ENCODE data around the gene RAB19. TPM values are rescaled to one million over a fixed set of nuclear protein-coding genes. Genes with fewer than 3 reads are reported as not detected.

RAB19 gene
- polyA plus RNA-seq, 1 donor from 2014 or later: not detected

DNA sequence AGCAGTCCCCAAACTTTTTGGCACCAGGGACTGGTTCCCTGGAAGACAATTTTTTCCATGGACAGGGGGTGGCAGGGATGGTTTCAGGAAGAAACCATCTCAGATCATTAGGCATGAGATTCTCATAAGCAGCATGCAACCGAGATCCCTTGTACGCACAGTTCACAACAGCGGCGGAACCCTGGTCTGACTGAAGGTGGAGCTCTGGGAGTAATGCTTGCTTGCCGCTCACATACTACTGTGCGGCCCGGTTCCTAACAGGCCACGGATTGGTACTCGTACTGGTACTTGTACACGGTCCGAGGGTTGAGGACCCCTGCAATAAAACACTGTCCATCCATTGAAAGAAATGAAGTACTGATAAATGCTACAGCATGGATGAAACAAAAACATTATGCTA, 42.6 kb downstream of the RAB19 start:
- Histone ChIP-seq H3K27me3 (ENCODE audit: insufficient read depth, low read depth, low read length) (no peaks in the 10 kb centered on the region), H3K79me2 (replicated peaks; ENCODE audit: insufficient read depth, low read length) (no peaks in the 10 kb centered on the region), H3K4me3 (ENCODE audit: low read length) (no peak overlapping the region), H3K36me3 (ENCODE audit: insufficient read depth, low read length) (no peaks in the 10 kb centered on the region), H3K9me3 (ENCODE audit: low read length) (no peaks in the 10 kb centered on the region), H3K9ac (ENCODE audit: low read length) (no peak overlapping the region), H4K20me1 (ENCODE audit: insufficient read depth) (no peaks in the 10 kb centered on the region), H3K27ac (ENCODE audit: low read length) (no peak overlapping the region), H3K9me2 (ENCODE audit: insufficient read depth, low read length) (no peaks in the 10 kb centered on the region), H3K4me2 (ENCODE audit: low read length) (no peak overlapping the region), H3F3A (ENCODE audit: insufficient read depth, low read length, poor library complexity, severe bottlenecking) (no peaks in the 10 kb centered on the region), H2AFZ (ENCODE audit: low read depth, low read length) (no peak overlapping the region)
- TF ChIP-seq TAF1 (IDR thresholded peaks at IDR 0.05; ENCODE audit: low read depth) (no peak), MXI1 (conservative IDR thresholded peaks at IDR 0.05; ENCODE audit: poor library complexity, severe bottlenecking) (no peak), EZH2 (IDR thresholded peaks at IDR 0.05; ENCODE audit: borderline replicate concordance, insufficient read depth, low read length, poor library complexity, severe bottlenecking) (no peak), EP300 (conservative IDR thresholded peaks at IDR 0.05; ENCODE audit: poor library complexity, severe bottlenecking) (no peak), SMC3 (conservative IDR thresholded peaks at IDR 0.05; ENCODE audit: poor library complexity) (no peak), POLR2AphosphoS5 (IDR thresholded peaks at IDR 0.05) (no peak), RAD21 (conservative IDR thresholded peaks at IDR 0.05) (no peak)
- TF ChIP-seq, protein P1, sequence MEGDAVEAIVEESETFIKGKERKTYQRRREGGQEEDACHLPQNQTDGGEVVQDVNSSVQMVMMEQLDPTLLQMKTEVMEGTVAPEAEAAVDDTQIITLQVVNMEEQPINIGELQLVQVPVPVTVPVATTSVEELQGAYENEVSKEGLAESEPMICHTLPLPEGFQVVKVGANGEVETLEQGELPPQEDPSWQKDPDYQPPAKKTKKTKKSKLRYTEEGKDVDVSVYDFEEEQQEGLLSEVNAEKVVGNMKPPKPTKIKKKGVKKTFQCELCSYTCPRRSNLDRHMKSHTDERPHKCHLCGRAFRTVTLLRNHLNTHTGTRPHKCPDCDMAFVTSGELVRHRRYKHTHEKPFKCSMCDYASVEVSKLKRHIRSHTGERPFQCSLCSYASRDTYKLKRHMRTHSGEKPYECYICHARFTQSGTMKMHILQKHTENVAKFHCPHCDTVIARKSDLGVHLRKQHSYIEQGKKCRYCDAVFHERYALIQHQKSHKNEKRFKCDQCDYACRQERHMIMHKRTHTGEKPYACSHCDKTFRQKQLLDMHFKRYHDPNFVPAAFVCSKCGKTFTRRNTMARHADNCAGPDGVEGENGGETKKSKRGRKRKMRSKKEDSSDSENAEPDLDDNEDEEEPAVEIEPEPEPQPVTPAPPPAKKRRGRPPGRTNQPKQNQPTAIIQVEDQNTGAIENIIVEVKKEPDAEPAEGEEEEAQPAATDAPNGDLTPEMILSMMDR (IDR thresholded peaks at IDR 0.05; ENCODE audit: poor library complexity, severe bottlenecking): no peak
- TF ChIP-seq, protein P2, sequence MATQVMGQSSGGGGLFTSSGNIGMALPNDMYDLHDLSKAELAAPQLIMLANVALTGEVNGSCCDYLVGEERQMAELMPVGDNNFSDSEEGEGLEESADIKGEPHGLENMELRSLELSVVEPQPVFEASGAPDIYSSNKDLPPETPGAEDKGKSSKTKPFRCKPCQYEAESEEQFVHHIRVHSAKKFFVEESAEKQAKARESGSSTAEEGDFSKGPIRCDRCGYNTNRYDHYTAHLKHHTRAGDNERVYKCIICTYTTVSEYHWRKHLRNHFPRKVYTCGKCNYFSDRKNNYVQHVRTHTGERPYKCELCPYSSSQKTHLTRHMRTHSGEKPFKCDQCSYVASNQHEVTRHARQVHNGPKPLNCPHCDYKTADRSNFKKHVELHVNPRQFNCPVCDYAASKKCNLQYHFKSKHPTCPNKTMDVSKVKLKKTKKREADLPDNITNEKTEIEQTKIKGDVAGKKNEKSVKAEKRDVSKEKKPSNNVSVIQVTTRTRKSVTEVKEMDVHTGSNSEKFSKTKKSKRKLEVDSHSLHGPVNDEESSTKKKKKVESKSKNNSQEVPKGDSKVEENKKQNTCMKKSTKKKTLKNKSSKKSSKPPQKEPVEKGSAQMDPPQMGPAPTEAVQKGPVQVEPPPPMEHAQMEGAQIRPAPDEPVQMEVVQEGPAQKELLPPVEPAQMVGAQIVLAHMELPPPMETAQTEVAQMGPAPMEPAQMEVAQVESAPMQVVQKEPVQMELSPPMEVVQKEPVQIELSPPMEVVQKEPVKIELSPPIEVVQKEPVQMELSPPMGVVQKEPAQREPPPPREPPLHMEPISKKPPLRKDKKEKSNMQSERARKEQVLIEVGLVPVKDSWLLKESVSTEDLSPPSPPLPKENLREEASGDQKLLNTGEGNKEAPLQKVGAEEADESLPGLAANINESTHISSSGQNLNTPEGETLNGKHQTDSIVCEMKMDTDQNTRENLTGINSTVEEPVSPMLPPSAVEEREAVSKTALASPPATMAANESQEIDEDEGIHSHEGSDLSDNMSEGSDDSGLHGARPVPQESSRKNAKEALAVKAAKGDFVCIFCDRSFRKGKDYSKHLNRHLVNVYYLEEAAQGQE (IDR thresholded peaks at IDR 0.05; ENCODE audit: borderline replicate concordance): no peak

DNA sequence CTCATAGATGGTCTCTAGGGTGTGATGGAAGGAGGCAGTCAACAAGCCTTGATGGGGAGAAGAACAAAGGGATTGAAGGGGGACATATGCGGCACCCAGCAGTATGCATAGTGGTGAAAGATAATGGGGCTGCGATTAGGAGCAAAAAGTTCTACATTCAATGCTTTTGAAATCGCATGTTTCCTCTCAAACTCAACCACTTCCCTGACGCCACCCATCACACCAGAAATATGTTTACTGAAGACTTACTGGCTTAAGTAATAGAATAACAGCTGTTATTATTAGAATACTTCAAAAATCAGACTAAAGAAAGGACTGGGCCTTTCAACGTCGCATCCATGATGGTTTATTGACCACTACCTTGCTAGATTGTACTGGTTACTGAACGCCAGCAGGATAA, 44.0 kb downstream of the RAB19 start:
- H2AFZ ChIP-seq (ENCODE audit: low read depth, low read length): no peak overlapping the region
- no peaks in the 10 kb centered on the region for H3K9me3 ChIP-seq (ENCODE audit: low read length)
- H3K4me3 ChIP-seq (ENCODE audit: low read length): no peak overlapping the region
- H3K36me3 ChIP-seq (ENCODE audit: insufficient read depth, low read length): no peaks in the 10 kb centered on the region
- no peaks in the 10 kb centered on the region for H3F3A ChIP-seq (ENCODE audit: insufficient read depth, low read length, poor library complexity, severe bottlenecking)
- H3K79me2 ChIP-seq (replicated peaks; ENCODE audit: insufficient read depth, low read length): no peaks in the 10 kb centered on the region
- H3K27me3 ChIP-seq (ENCODE audit: insufficient read depth, low read depth, low read length): no peaks in the 10 kb centered on the region
- TF ChIP-seq POLR2AphosphoS5 (IDR thresholded peaks at IDR 0.05): no peak
- no peak for TF ChIP-seq RAD21 (conservative IDR thresholded peaks at IDR 0.05)
- TF ChIP-seq EP300 (conservative IDR thresholded peaks at IDR 0.05; ENCODE audit: poor library complexity, severe bottlenecking): no peak
- TF ChIP-seq EZH2 (IDR thresholded peaks at IDR 0.05; ENCODE audit: borderline replicate concordance, insufficient read depth, low read length, poor library complexity, severe bottlenecking): no peak
- TF ChIP-seq TAF1 (IDR thresholded peaks at IDR 0.05; ENCODE audit: low read depth): no peak
- no peak for TF ChIP-seq SMC3 (conservative IDR thresholded peaks at IDR 0.05; ENCODE audit: poor library complexity)
- TF ChIP-seq, protein P2 (IDR thresholded peaks at IDR 0.05; ENCODE audit: borderline replicate concordance): no peak
- TF ChIP-seq MXI1 (conservative IDR thresholded peaks at IDR 0.05; ENCODE audit: poor library complexity, severe bottlenecking): no peak
- TF ChIP-seq, protein P1 (IDR thresholded peaks at IDR 0.05; ENCODE audit: poor library complexity, severe bottlenecking): no peak
- H3K9me2 ChIP-seq (ENCODE audit: insufficient read depth, low read length): no peaks in the 10 kb centered on the region
- no peaks in the 10 kb centered on the region for H4K20me1 ChIP-seq (ENCODE audit: insufficient read depth)
- H3K9ac ChIP-seq (ENCODE audit: low read length): no peak overlapping the region
- H3K4me2 ChIP-seq (ENCODE audit: low read length): no peak overlapping the region
- H3K27ac ChIP-seq (ENCODE audit: low read length): no peak overlapping the region
